ENCODE results near the gene EEF1AKMT2.

GRCh38 chr10:124791547-124792348 lies at the start of gene EEF1AKMT2:
- TF ChIP-seq CTCF (IDR thresholded peaks at IDR 0.05), result peak in 5 of 6 experiments; percentile 49 to 87 (median 83)
- peak in 1 of 2 donors; percentile 69 for TF ChIP-seq POLR2AphosphoS5 (IDR thresholded peaks at IDR 0.05)
